HG03442 (cell line): Measurements from ENCODE around the gene EMILIN1.
"Not testable (repeated sequence)": the region's sequence is repeated elsewhere in the genome, so short reads cannot be mapped to it uniquely, and the experiment has no call there.

ENCODE experiments used
- ATAC-seq: cut with Tn5 transposase; IDR thresholded peaks from one replicate; pipeline ENCODE4 v1.9.1; 2021; ENCODE audit warnings: mild to moderate bottlenecking, moderate library complexity; ENCODE audit not compliant: unreplicated experiment

EMILIN1 gene

GRCh38 chr2:27092696-27093429 lies 14.4 kb downstream of the EMILIN1 start:
- ATAC-seq, result no peak

DNA sequence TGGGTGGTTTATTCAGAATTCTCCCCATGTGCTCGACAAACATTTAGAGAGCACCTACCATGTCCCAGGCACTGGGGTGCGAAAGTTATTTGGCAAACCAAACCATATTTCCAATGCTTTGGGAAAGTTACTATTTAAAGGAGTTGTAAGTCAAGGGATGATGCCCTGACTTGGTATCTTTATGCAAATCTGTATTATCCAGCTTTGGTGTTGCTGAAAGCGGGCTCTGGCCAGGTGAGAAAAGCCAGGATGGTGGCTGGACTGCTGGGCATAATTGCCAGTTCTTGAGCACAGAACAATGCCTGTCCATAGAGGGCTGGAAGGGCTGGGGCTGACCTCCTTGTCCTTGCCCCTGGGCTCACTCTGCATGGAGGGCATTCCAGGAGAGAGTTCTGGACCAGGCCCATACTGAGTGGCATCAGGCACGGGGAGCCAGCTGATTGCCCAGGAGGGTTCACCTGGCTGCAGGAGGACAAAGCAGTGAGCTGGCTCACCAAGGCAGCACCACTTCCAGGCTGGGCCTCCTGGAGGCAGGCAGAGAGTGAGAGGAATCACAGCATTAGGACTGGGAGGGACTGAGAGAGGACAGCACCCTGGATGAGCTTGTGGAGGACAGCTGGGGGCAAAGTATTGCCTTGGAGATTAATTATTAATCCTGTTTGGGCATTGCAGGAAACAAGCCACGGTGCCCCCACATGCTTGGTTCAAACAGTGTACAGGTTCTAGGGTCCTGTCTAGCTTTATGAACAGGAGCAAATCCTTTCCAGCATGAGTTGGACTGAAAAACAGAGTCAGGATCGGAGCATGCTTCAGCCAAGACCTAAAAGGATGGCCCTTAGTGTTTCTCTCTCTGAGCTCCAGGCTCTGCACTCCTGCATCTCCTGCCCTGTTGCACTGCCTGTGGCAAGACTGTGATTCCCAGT lies 15.3 kb downstream of the EMILIN1 start:
- ATAC-seq, result no peak

- ATAC-seq, result no peak
Measured at GRCh38 chr2:27094353-27094984, 16.1 kb downstream of the EMILIN1 start.

DNA sequence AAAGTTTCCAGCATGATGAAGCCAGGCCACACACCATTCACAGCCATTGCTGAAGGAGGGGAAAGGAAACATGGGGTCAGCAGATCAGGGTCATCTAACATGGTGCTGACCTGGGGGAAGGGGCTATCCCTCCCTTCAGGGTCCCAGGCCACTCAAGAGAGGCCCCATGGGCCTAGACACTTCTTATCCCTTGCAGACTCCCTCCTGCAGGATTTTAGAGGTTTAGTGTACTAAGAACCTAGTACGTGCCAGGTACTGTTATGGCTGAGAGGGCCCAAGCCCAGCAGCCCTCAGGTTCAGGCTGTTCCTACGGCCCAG lies 17.0 kb downstream of the EMILIN1 start:
- no peak for ATAC-seq

DNA sequence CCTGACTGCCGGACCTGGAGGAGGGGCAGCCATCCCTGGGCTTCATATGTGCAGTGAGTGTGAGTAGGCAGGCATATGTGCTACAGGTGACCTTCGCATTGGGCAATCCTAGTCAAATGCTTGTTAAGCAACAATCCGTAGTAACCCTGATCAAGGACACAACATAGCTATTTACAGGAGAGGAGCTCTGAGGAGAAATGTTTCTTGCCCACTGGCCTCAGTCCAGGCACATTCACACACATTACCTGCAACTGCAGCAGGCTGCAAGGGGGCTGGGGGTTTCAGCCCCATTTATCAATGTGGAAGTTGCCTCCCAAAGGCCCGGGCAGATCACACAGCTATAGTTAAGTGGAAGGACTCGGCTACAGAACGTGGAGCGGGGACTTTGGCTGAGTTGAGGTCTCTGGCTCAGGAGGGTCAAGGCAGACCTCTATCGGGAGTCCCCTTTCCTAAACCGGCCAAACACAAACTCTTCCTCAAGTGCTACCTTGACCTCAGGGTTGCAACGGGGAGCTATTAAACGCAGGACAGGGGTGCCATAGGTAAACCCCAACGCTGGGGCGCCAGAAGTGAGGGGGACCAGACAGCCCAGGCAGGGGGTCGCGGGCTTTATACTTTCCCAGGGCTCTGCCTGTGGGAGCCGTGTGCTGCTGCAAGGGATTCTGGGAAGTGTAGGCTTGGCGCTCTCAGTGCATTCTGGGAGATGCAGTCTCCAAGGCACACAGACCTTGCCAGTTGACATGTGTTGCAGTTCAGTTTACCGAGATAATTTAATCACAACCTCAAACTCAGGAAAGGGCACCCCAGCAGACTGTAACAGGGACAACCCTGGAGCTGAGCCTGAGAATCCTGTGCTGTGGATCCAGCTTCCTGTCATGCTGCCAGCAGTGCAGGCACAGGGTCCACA lies 17.6 kb downstream of the EMILIN1 start:
- peak; percentile 46 for ATAC-seq

DNA sequence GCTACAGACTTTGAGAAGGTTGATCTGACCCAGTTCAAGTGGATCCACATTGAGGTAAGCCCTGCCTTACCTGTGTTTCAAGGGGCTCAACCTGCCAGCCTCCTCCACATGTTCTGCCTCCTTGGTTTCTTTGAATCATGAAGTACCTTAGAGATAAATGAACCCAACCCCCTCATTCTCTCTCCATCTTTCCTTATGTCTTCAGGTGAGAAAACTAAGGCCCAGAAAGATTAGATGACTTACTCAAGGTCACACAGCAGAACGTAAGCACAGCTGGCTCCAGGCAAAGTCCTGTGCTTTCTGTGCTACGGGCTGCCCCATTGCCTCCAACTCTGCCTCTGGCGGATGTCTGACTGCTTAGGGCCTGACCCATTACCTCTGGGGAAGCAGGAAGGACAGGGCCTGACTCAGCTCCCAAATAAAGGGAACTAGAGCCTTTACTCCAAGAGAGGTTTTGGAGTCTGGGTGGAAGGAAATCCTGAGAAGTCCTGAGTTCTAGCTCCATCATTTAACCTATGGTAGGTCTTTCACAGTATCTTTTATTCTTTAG lies 18.4 kb downstream of the EMILIN1 start:
- ATAC-seq, result no peak

DNA sequence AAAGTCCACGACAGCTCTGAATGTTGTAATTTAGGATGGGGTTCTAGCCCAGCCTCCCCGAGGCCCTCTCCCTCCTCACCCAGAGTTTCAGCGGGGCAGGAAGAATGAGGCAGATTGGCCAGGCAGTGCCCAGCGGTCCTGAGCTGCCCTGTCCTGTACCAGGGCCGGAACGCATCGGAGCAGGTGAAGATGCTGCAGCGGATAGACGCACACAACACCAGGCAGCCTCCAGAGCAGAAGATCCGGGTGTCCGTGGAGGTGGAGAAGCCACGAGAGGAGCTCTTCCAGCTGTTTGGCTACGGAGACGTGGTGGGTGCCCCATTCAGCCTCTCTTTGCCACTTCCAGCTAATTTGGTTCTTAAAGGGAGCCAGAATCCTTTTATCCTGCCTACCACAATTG lies 18.9 kb downstream of the EMILIN1 start:
- ATAC-seq, result no peak

DNA sequence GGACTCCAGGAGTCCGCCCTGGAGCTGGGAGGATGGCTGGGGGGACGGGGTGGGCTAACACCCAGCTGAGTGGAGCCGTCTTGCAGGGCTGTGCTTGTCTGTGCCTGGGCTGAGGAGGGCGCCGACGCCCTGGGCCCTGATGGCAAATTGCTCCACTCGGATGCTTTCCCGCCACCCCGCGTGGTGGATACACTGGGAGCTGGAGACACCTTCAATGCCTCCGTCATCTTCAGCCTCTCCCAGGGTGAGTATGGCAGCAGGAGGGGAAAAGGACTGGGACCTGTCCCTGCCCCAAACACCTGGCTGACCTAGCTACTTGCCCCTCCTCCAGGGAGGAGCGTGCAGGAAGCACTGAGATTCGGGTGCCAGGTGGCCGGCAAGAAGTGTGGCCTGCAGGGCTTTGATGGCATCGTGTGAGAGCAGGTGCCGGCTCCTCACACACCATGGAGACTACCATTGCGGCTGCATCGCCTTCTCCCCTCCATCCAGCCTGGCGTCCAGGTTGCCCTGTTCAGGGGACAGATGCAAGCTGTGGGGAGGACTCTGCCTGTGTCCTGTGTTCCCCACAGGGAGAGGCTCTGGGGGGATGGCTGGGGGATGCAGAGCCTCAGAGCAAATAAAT lies 21.0 kb downstream of the EMILIN1 start:
- ATAC-seq, result no peak

GRCh38 chr2:27100036-27100435 lies 21.6 kb downstream of the EMILIN1 start:
- no peak for ATAC-seq

GRCh38 chr2:27102329-27102728 lies 23.9 kb downstream of the EMILIN1 start:
- no peak for ATAC-seq

DNA sequence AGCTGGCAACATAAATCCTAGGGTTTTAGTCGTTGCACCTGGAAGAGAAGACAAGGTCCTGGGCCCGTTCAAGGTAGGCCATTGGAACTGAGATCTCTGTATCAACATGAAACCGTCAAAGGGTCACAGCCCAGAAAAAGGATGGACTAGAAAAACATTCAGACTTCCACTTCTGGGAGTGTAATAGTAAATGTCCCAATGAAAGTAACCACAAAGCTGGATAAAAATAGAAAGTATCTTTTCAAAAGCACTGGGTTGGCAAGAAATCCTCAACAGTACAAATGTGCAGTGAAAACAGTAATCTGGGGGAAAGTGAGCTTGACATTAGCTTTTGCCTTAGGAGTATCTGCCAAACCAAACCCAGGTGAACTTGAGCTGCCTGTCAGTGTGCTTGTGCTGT lies 27.6 kb downstream of the EMILIN1 start:
- ATAC-seq, result no peak

DNA sequence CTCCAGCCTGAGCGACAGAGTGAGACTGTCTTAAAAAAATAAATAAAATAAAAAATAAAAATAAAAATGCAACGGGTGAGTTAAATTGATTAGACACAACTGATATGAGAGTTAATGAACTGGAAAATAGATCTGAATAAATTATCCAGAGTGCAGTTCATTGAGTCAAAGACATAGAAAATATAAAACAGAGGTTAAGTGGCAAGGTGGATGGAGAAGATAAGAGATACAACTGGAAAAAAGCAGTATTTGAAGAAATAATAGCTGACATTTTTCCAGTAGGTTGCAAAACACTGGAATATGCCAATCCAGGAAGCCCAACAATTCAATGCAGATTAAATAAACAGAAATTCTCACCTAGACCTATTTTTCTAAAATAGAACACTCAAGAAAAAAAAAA lies 29.8 kb downstream of the EMILIN1 start:
- ATAC-seq, result no peak

- ATAC-seq, result no peak
Measured at GRCh38 chr2:27109083-27109482, 30.7 kb downstream of the EMILIN1 start.

- ATAC-seq, result not testable (repeated sequence)
Measured at GRCh38 chr2:27110603-27111352, 32.4 kb downstream of the EMILIN1 start.

DNA sequence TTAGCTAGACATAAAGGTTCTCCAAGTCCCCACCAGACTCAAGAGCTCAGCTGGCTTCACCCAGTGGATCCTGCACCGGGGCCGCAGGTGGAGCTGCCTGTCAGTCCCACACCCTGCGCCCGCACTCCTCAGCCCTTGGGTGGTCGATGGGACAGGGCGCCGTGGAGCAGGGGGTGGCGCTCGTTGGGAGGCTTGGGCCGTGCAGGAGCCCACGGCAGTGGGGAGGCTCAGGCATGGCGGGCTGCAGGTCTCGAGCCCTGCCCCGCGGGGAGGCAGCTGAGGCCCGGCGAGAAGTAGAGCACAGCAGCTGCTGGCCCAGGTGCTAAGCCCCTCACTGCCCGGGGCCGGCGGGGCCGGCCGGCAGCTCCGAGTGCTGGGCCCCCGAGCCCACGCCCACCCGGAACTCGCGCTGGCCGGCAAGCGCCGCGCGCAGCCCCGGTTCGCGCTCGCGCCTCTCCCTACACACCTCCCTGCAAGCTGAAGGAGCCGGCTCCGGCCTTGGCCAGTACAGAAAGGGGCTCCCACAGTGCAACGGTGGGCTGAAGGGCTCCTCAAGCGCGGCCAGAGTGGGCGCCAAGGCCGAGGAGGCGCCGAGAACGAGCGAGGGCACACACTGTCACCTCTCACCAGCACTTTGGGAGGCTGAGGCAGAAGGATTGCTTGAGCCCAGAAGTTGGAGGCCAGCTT lies 33.1 kb downstream of the EMILIN1 start:
- ATAC-seq, result not testable (repeated sequence)

GRCh38 chr2:27115519-27115918 lies 37.1 kb downstream of the EMILIN1 start:
- no peak for ATAC-seq

DNA sequence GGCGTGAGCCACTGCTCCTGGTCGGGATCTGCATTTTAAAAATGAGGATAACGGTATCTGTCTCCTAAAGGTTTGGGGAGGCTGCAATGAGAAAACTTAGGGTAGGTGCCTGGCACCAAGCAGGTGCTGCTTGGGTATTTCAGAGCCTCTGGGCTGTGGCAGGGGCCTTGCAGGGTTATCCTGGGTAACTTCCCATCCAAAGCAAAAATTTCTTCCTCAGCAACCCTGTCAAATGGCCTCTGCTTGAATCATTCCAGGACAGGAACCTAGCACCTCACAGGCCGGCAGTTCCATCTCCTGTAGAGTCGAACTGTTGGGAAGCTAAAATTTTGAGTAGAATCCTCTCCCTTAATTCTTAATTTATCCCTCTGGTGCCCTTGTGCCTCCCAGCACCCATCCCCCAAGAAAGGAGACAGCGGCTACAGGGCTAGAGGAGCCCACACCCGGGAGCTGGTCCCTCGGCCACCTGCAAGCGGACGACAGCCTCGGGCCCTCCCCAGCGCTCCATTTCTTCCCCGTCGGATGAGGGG lies 39.6 kb downstream of the EMILIN1 start:
- no peak for ATAC-seq

DNA sequence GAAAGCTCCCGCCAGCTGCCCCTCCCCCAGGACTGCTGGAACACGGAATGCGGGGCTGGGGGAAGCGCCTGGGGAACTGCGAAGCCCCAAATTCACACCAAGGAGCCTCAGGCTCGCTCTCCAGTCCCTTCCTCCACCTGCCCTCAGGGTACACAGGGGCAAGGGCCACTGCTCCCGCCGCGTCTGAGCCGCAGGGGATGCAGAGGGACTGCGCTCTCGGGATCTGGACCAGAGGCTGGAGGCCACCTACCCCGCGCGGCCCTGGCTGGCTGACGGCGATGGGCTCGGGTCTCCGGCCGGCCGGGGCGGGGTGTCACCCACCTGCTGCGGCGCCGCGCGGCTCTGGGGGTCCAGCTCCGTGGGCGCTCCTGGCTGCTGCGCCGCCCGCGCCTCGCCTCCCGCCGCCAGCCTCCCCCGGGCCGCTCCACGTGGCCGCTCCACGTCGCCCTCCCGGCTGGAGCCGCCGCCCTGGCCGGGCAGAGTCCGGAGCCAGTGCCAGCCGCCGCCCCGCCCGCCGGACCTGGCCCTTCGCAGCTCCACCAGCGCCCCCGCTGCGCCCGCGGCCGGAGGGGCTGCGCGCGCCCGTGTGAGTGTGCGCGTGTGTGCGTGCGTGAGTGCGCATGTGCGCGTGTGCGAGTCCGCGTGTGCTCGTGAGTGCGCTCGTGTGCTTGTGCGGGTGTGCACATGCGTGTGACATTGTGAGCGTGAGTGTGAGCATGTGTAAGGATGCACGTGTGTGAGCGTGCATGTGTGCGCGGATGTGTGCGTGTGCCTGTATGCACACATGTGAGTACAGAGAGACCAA lies 40.3 kb downstream of the EMILIN1 start, which contains the start of gene CGREF1:
Gene CGREF1 (minus strand): TSS at position 604 of the 805 bp plus-strand sequence. CDS start 14,762 bp downstream, outside the sequence.
- ATAC-seq, result no peak
